Measurements from ENCODE around the gene DENND1A. TPM values are rescaled to one million over a fixed set of nuclear protein-coding genes. Genes with fewer than 3 reads are reported as not detected.

Gene DENND1A
- total and polyA plus RNA-seq, 2 of the 13 experiments (the other 11 are each of a cell fraction or from before 2014, with no cell fraction given) = 14.8 to 30.1 TPM

DNA sequence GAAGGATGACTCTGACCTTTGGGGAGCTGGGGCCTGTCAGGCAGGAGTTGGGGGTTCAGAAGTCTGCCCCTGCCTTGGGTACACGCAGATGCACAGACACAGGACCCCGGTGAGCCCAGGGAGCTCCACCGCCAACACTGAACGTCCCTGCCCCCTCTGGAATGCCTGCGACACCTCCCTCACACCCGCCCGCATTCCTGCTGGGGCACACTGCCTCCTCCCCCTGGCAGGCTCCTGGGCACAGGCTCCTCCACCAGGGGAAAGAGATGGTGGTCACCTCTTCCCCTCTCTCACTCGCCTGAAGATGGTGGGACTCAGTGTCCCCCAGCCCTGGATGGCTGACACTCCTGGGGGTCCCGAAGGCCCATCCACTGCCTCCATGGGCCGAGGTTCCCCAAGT is 561.9 kb downstream of the DENND1A start (continued):
- TF ChIP-seq ZBTB40 (IDR thresholded peaks at IDR 0.05) (no peak), ZBTB40 (CRISPR knock-in tag; IDR thresholded peaks at IDR 0.05) (no peak), ZSCAN20 (CRISPR knock-in tag; IDR thresholded peaks at IDR 0.05; ENCODE audit: borderline replicate concordance) (no peak), TP53 (CRISPR knock-in tag; conservative IDR thresholded peaks at IDR 0.05) (no peak), AHR (CRISPR knock-in tag; IDR thresholded peaks at IDR 0.05) (no peak), ZNF644 (CRISPR knock-in tag; IDR thresholded peaks at IDR 0.05; ENCODE audit: low read depth) (no peak), YEATS2 (CRISPR knock-in tag; IDR thresholded peaks at IDR 0.05; ENCODE audit: borderline replicate concordance) (no peak), RARA (CRISPR knock-in tag; IDR thresholded peaks at IDR 0.05) (no peak)
